ENCODE data around the gene RAB27B. TPM values are rescaled to one million over a fixed set of nuclear protein-coding genes. Genes with fewer than 3 reads are reported as not detected.

RAB27B gene
- total RNA-seq, 2 donors from 2014 or later = 0.11 to 1.1 TPM

- no peak for DNase-seq (ENCODE audit: low spot score)
- H3K4me1 ChIP-seq = peaks cover 0 to 12% of the 10 kb centered on the region in 2 donors
- TF ChIP-seq, protein P1, sequence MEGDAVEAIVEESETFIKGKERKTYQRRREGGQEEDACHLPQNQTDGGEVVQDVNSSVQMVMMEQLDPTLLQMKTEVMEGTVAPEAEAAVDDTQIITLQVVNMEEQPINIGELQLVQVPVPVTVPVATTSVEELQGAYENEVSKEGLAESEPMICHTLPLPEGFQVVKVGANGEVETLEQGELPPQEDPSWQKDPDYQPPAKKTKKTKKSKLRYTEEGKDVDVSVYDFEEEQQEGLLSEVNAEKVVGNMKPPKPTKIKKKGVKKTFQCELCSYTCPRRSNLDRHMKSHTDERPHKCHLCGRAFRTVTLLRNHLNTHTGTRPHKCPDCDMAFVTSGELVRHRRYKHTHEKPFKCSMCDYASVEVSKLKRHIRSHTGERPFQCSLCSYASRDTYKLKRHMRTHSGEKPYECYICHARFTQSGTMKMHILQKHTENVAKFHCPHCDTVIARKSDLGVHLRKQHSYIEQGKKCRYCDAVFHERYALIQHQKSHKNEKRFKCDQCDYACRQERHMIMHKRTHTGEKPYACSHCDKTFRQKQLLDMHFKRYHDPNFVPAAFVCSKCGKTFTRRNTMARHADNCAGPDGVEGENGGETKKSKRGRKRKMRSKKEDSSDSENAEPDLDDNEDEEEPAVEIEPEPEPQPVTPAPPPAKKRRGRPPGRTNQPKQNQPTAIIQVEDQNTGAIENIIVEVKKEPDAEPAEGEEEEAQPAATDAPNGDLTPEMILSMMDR (IDR thresholded peaks at IDR 0.05) = no peak
- no peak overlapping the region for H3K4me3 ChIP-seq
- no peak overlapping the region for H3K27ac ChIP-seq
- no peaks in the 10 kb centered on the region for H3K27me3 ChIP-seq
- no peaks in the 10 kb centered on the region for H3K9me3 ChIP-seq
- no peaks in the 10 kb centered on the region for H3K36me3 ChIP-seq
Observed at GRCh38 chr18:54829856-54830255, 1.6 kb downstream of the RAB27B start.

GRCh38 chr18:54830260-54830659, 2.0 kb downstream of the RAB27B start:
- peaks cover 0 to 12% of the 10 kb centered on the region in 2 donors for H3K4me1 ChIP-seq
- DNase-seq (ENCODE audit: low spot score) = no peak
- TF ChIP-seq, protein P1 (IDR thresholded peaks at IDR 0.05) = no peak
- H3K36me3 ChIP-seq = no peaks in the 10 kb centered on the region
- no peaks in the 10 kb centered on the region for H3K27me3 ChIP-seq
- no peak overlapping the region for H3K27ac ChIP-seq
- H3K9me3 ChIP-seq = no peaks in the 10 kb centered on the region
- H3K4me3 ChIP-seq = no peak overlapping the region

- peaks cover 0 to 12% of the 10 kb centered on the region in 2 donors for H3K4me1 ChIP-seq
- H3K27me3 ChIP-seq = no peaks in the 10 kb centered on the region
- TF ChIP-seq, protein P1 (IDR thresholded peaks at IDR 0.05) = no peak
- H3K27ac ChIP-seq = no peak overlapping the region
- no peak overlapping the region for H3K4me3 ChIP-seq
- H3K36me3 ChIP-seq = no peaks in the 10 kb centered on the region
- DNase-seq (ENCODE audit: low spot score) = no peak
- H3K9me3 ChIP-seq = no peaks in the 10 kb centered on the region
Observed at GRCh38 chr18:54830866-54831265, 2.6 kb downstream of the RAB27B start.

DNA sequence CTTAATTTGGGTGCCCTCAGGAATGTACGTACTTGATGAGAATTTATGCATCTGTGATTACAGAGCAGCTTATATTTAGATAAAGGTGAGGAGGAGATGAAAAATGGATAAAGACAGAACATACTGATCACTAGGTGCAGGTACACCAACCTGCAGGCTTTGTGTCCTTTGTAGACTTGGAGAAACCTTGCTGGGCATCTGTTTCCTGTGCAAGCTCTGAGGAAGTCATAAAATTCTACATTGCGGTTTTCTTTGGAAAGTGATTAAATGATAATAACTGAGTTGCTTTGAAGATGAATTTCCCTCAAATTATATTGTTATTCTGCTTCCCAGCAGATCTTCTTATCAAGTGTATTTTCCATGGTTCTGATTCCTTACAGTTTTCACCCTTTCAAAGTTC, 7.7 kb downstream of the RAB27B start:
- no peaks in the 10 kb centered on the region for H3K9me3 ChIP-seq
- H3K4me1 ChIP-seq = no peaks in the 10 kb centered on the region
- no peaks in the 10 kb centered on the region for H3K27me3 ChIP-seq
- DNase-seq (ENCODE audit: low spot score) = no peak
- no peak overlapping the region for H3K27ac ChIP-seq
- no peak overlapping the region for H3K4me3 ChIP-seq
- TF ChIP-seq, protein P1 (IDR thresholded peaks at IDR 0.05) = no peak
- no peaks in the 10 kb centered on the region for H3K36me3 ChIP-seq

DNA sequence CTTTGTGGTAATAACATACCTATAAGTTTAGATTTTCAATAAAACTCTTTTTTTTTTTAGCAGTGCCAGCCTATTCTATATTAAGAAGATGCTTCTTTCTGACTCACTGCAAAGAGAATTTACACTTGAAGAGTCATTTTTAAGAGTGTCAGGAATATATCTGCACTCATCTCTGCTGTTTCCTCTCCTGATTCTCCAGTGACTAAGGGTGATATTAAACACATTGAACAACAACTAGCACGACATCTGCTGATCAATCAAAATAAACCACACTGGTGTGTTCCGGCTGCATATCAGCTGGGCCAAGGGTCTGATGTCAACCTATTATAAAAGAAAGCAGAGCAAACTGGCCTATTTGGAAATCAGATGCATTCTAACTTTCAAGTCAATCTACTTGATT, 15.0 kb downstream of the RAB27B start:
- Histone ChIP-seq H3K9me3 (no peaks in the 10 kb centered on the region), H3K27me3 (no peaks in the 10 kb centered on the region), H3K36me3 (no peaks in the 10 kb centered on the region), H3K4me3 (no peak overlapping the region), H3K4me1 (no peaks in the 10 kb centered on the region), H3K27ac (no peak overlapping the region)
- DNase-seq (ENCODE audit: low spot score) = no peak
- TF ChIP-seq, protein P1 (IDR thresholded peaks at IDR 0.05) = no peak

- no peaks in the 10 kb centered on the region for H3K36me3 ChIP-seq
- H3K27ac ChIP-seq = no peak overlapping the region
- TF ChIP-seq, protein P1 (IDR thresholded peaks at IDR 0.05) = no peak
- H3K4me3 ChIP-seq = no peak overlapping the region
- H3K9me3 ChIP-seq = no peaks in the 10 kb centered on the region
- H3K27me3 ChIP-seq = no peaks in the 10 kb centered on the region
- no peak for DNase-seq (ENCODE audit: low spot score)
- H3K4me1 ChIP-seq = no peaks in the 10 kb centered on the region
Observed at GRCh38 chr18:54845787-54846186, 17.5 kb downstream of the RAB27B start.

All from right atrium auricular region (tissue), 2 donors.